Fibroblast of lung (primary cell): ENCODE data around the gene NTN1. TPM values are rescaled to one million over a fixed set of nuclear protein-coding genes. Genes with fewer than 3 reads are reported as not detected.

Source experiments
- DNase-seq, 2 donors: peaks; one replicate each; pipeline versions ENCODE4 v3.0.0 to v3.0.0-alpha.2; 2010; ENCODE audit warnings: low read depth in 2 of 2
- H2AFZ ChIP-seq: 2 replicates; pipeline ENCODE4 v1.5.1; 2012; ENCODE audit warnings: low read length, control low read depth, inconsistent platforms
- H3K27ac ChIP-seq: 2 replicates; pipeline ENCODE4 v1.5.1; 2011; ENCODE audit warnings: low read length, control low read depth; ENCODE audit not compliant: insufficient read depth
- H3K27me3 ChIP-seq: 2 replicates; pipeline ENCODE4 v1.5.1; 2011; ENCODE audit warnings: mild to moderate bottlenecking, low read length; ENCODE audit not compliant: control insufficient read depth, insufficient read depth
- H3K36me3 ChIP-seq: 2 replicates; pipeline ENCODE4 v1.5.1; 2011; ENCODE audit warnings: low read length; ENCODE audit not compliant: control insufficient read depth, insufficient read depth
- H3K4me1 ChIP-seq: 2 replicates; pipeline ENCODE4 v1.5.1; 2011; ENCODE audit warnings: low read length; ENCODE audit not compliant: control insufficient read depth, insufficient read depth; ENCODE audit errors: extremely low read depth
- H3K4me2 ChIP-seq: 2 replicates; pipeline ENCODE4 v1.5.1; 2011; ENCODE audit warnings: low read length, control low read depth; ENCODE audit not compliant: insufficient read depth; ENCODE audit errors: extremely low read depth
- H3K4me3 ChIP-seq, 4 experiments: fragments of 200-600 bp in 1 of 4; sonication (generic) in 1 of 4; replicated peaks in 1 of 4; 2 replicates each; pipeline ENCODE4 v1.5.1; 2011 to 2016; ENCODE audit warnings: low read length in 4 of 4, low read depth in 3 of 4, mild to moderate bottlenecking in 3 of 4, control low read depth in 2 of 4, inconsistent platforms in 1 of 4, mixed read lengths in 1 of 4; ENCODE audit not compliant: insufficient read depth in 1 of 4; ENCODE audit errors: control extremely low read depth in 1 of 4
- H3K79me2 ChIP-seq: 2 replicates; pipeline ENCODE4 v1.5.1; 2012; ENCODE audit warnings: mild to moderate bottlenecking, low read length, inconsistent platforms; ENCODE audit not compliant: control insufficient read depth, insufficient read depth
- H3K9ac ChIP-seq: 2 replicates; pipeline ENCODE4 v1.5.1; 2011; ENCODE audit warnings: mild to moderate bottlenecking, low read length, control low read depth; ENCODE audit not compliant: insufficient read depth
- H3K9me3 ChIP-seq: 2 replicates; pipeline ENCODE4 v1.5.1; 2012; ENCODE audit warnings: low read depth, low read length; ENCODE audit not compliant: control insufficient read depth, insufficient read depth
- H4K20me1 ChIP-seq: 2 replicates; pipeline ENCODE4 v1.5.1; 2011; ENCODE audit warnings: low read length; ENCODE audit not compliant: control insufficient read depth, insufficient read depth; ENCODE audit errors: extremely low read depth
- EZH2 ChIP-seq: IDR thresholded peaks from 2 replicates; pipeline ENCODE4 v1.5.1; 2012; ENCODE audit warnings: low read length, control low read depth, mild to moderate bottlenecking; ENCODE audit errors: missing control alignments
- polyA plus RNA-seq, 2 donors: library from polyadenylated mRNA; depleted of rRNA in 1 of 2; stranded (reverse) in 1 of 2; unstranded in 1 of 2; fragments of >200 nt; gene quantifications; 2 replicates each; pipeline ENCODE4 v1.2.1, GENCODE V29; 2011 to 2012; ENCODE audit warnings: missing spikeins in 1 of 2
- total RNA-seq: library from RNA; depleted of rRNA; stranded (reverse); fragments of >200 nt; gene quantifications from 2 replicates; pipeline ENCODE4 v1.2.1, GENCODE V29; 2014
- TF ChIP-seq, protein P1 (sequence below), 2 donors: IDR thresholded peaks in 1 of 2; conservative IDR thresholded peaks in 1 of 2; 1 replicate in 1 of 2; 2 replicates in 1 of 2; pipeline ENCODE4 v1.5.1; 2011 to 2012; ENCODE audit warnings: low read length in 2 of 2, control low read depth in 1 of 2, inconsistent platforms in 1 of 2, low read depth in 1 of 2, mild to moderate bottlenecking in 1 of 2

The NTN1 gene
- total and polyA plus RNA-seq, 2 donors (not counting 1 experiment from before 2014, with no cell fraction given), result 0.17 to 3.1 TPM

DNA sequence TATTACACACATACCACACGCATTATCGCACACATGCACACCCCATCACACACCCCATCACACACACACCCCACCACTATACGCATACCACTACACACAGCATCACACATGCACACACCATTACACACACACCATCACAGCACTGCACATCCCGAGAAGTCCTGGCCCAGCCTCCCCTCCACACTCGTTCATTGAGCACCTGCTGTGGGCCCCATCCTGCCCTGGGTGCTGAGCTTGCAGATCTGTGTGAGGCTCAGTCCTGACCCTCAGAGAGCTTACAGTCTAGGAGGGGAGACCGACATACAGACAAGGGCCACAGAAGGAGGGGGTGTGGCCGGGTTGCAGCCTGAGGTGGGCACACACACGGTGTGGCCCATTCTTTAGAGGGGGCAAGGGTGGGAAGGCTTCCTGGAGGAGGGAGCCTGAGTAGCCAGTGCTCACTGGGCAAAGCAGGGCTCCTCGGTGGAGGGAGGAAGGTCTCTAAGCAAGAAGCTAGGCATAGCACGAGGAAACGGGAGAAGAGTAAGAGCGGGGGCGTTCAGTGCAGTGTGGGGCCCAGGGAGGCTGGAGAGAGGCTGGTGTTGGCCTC is 206.6 kb downstream of the NTN1 start:
- Histone ChIP-seq H3K27me3 (no peaks in the 10 kb centered on the region), H4K20me1 (no peaks in the 10 kb centered on the region), H3K9me3 (no peaks in the 10 kb centered on the region), H2AFZ (no peak overlapping the region), H3K27ac (no peak overlapping the region), H3K4me2 (no peak overlapping the region), H3K36me3 (no peaks in the 10 kb centered on the region), H3K79me2 (no peaks in the 10 kb centered on the region), H3K4me1 (peaks cover 4% of the 10 kb centered on the region), H3K9ac (no peak overlapping the region), H3K4me3 (no peak overlapping the region)
- DNase-seq, result no peak
- TF ChIP-seq EZH2, result no peak
- TF ChIP-seq, protein P1, sequence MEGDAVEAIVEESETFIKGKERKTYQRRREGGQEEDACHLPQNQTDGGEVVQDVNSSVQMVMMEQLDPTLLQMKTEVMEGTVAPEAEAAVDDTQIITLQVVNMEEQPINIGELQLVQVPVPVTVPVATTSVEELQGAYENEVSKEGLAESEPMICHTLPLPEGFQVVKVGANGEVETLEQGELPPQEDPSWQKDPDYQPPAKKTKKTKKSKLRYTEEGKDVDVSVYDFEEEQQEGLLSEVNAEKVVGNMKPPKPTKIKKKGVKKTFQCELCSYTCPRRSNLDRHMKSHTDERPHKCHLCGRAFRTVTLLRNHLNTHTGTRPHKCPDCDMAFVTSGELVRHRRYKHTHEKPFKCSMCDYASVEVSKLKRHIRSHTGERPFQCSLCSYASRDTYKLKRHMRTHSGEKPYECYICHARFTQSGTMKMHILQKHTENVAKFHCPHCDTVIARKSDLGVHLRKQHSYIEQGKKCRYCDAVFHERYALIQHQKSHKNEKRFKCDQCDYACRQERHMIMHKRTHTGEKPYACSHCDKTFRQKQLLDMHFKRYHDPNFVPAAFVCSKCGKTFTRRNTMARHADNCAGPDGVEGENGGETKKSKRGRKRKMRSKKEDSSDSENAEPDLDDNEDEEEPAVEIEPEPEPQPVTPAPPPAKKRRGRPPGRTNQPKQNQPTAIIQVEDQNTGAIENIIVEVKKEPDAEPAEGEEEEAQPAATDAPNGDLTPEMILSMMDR (conservative IDR thresholded peaks at IDR 0.05 in 1 of 2, IDR thresholded peaks at IDR 0.05 in 1 of 2; ENCODE audit: low read depth in 1 of 2, low read length in 2 of 2), result no peak

DNA sequence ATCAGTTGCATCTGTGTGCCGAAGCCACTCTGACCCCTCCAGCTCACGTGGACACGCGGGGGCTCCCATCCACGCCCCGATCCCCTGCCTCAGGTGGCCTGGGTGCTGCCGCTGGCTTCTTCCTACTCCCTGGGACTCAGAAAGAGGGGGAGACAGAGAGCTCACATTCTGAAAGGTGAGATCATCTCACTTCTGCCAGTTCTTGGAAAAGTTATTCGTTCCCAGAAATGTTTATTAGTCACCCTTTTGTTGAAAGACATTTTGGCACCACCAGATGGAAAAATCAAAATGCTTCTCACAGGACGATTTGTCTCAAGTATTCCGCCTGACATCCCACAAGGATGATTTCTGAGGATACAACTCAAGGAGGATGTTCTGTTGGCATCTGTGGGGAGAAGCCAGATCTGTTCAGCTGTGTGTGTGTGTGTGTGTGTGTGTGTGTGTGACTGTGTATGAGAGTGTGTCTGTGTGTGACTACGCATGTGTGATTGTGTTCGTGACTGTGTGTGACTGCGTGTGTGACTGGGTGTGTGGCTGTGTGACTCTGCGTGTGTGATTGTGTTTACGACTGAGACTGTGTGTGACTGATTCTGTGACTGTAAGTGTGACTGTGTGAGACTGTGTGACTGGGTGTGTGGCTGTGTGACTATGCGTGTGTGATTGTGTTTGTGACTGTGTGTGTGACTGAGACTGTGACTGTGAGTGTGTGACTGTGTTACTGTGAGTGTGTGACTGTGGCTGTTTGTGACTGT is 207.3 kb downstream of the NTN1 start:
- Histone ChIP-seq H3K9ac (no peak overlapping the region), H3K27me3 (no peaks in the 10 kb centered on the region), H3K4me1 (peaks cover 4% of the 10 kb centered on the region), H3K79me2 (no peaks in the 10 kb centered on the region), H2AFZ (no peak overlapping the region), H3K27ac (peak overlapping the region; percentile 34), H3K9me3 (no peaks in the 10 kb centered on the region), H3K4me3 (no peak overlapping the region), H3K4me2 (no peak overlapping the region), H3K36me3 (no peaks in the 10 kb centered on the region), H4K20me1 (no peaks in the 10 kb centered on the region)
- DNase-seq, result peak; percentile 67 to 98
- TF ChIP-seq, protein P1 (conservative IDR thresholded peaks at IDR 0.05 in 1 of 2, IDR thresholded peaks at IDR 0.05 in 1 of 2; ENCODE audit: low read depth in 1 of 2, low read length in 2 of 2), result peak in 1 of 2 donors; percentile 8
- no peak for TF ChIP-seq EZH2

DNA sequence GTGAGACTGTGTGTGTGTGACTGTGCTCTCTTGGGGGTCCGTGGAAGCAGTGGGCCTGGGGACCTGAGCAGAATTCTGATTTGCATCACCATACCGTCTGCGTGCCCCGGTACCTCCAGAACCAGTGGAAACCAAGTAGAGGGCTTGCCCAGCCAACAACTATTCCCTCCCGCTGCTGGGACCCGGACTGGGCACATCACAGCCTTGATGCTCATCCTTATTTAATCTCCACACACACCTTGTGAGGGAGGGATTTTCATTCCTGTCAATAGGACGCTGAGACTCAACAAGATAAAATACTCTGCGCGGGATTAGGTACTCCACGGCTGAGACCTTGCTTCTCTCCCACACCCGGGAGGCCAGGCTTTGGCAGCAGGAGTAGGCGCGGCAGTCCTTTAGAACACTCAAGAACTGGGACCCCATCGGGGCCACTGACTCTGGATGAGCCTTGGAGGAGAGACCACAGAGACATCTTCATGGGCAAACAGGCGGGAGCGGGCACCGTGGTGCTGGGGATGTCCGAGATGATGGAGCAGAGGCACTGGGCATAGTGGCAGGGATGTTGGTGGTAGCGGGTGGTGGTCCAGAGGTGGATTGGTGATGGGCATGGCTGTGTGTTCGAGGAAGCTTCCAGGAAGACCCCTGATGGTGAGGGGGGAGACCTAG is 208.0 kb downstream of the NTN1 start:
- Histone ChIP-seq H3K27ac (peak overlapping the region; percentile 34), H3K4me2 (no peak overlapping the region), H2AFZ (no peak overlapping the region)

More for the DNA sequence above, 208.0 kb downstream of the NTN1 start:
- TF ChIP-seq, protein P1 (conservative IDR thresholded peaks at IDR 0.05 in 1 of 2, IDR thresholded peaks at IDR 0.05 in 1 of 2; ENCODE audit: low read depth in 1 of 2, low read length in 2 of 2), result no peak
- no peak for TF ChIP-seq EZH2
- no peaks in the 10 kb centered on the region for H3K9me3 ChIP-seq
- H3K4me1 ChIP-seq, result peaks cover 4% of the 10 kb centered on the region
- no peaks in the 10 kb centered on the region for H3K79me2 ChIP-seq
- no peaks in the 10 kb centered on the region for H3K27me3 ChIP-seq
- H3K36me3 ChIP-seq, result no peaks in the 10 kb centered on the region
- H4K20me1 ChIP-seq, result no peaks in the 10 kb centered on the region
- no peak overlapping the region for H3K9ac ChIP-seq
- no peak overlapping the region for H3K4me3 ChIP-seq
- DNase-seq, result no peak
